Breast epithelium (tissue), 4 donors: Measurements from ENCODE around the gene DUSP22. TPM values are rescaled to one million over a fixed set of nuclear protein-coding genes. Genes with fewer than 3 reads are reported as not detected.

Experiments used
- DNase-seq, 2 donors: peaks; one replicate each; pipeline ENCODE4 v3.0.0-alpha.2; 2019; ENCODE audit warnings: low spot score in 2 of 2
- H3K27ac ChIP-seq, 2 donors: fragments of 200-600 bp; sonication (generic) in 1 of 2; one replicate each; pipeline ENCODE4 v1.5.1; 2016 to 2019; ENCODE audit warnings: mild to moderate bottlenecking in 1 of 2
- H3K27me3 ChIP-seq, 2 donors: fragments of 200-600 bp; sonication (generic) in 1 of 2; one replicate each; pipeline versions ENCODE4 v1.5.1 to v1.6.0; 2017 to 2019; ENCODE audit warnings: control low read depth in 1 of 2, mild to moderate bottlenecking in 1 of 2
- H3K36me3 ChIP-seq: fragments of 200-600 bp; one replicate; pipeline ENCODE4 v1.5.1; 2019
- H3K4me1 ChIP-seq, 2 donors: fragments of 200-600 bp; sonication (generic); one replicate each; pipeline ENCODE4 v1.5.1; 2016 to 2019; ENCODE audit warnings: control low read depth in 1 of 2
- H3K4me3 ChIP-seq, 3 donors: fragments of 200-600 bp; sonication (generic); 1 replicate in 2 of 3; 2 replicates in 1 of 3; pipeline ENCODE4 v1.5.1; 2016 to 2019; ENCODE audit warnings: mild to moderate bottlenecking in 3 of 3, moderate library complexity in 2 of 3
- H3K9me3 ChIP-seq, 2 donors: fragments of 200-600 bp; sonication (generic) in 1 of 2; one replicate each; pipeline ENCODE4 v1.5.1; 2016 to 2019; ENCODE audit warnings: control low read depth in 1 of 2
- POLR2A ChIP-seq: fragments of 450-650 bp; IDR thresholded peaks from one replicate; pipeline ENCODE4 v1.6.1; 2016; ENCODE audit warnings: antibody characterized with exemption, mild to moderate bottlenecking, moderate library complexity
- POLR2AphosphoS5 ChIP-seq, 3 donors: sonication (generic); formaldehyde crosslinking; IDR thresholded peaks; one replicate each; pipeline ENCODE4 v1.6.1; 2017; ENCODE audit warnings: antibody characterized with exemption in 3 of 3
- intact Hi-C: fragments of 100-400 bp; cut with DNase I; formaldehyde crosslinking; loops from one replicate; pipeline ENCODE4 v1.15.1; 2023; ENCODE audit warnings: low total_unique reads
- total RNA-seq, 3 donors: library from RNA; depleted of rRNA; stranded (reverse); fragments of >200 nt; gene quantifications; one replicate each; pipeline ENCODE4 v1.1.0, GENCODE V29; 2016
- TF ChIP-seq, protein P1 (sequence below), 3 donors: fragments of 450-650 bp; IDR thresholded peaks; one replicate each; pipeline ENCODE4 v1.5.1; 2016 to 2017; ENCODE audit warnings: antibody characterized with exemption in 3 of 3, mild to moderate bottlenecking in 3 of 3, moderate library complexity in 3 of 3

The DUSP22 gene
- total RNA-seq, 3 donors from 2014 or later = 55.6 to 81.9 (median 59.0) TPM

DNA sequence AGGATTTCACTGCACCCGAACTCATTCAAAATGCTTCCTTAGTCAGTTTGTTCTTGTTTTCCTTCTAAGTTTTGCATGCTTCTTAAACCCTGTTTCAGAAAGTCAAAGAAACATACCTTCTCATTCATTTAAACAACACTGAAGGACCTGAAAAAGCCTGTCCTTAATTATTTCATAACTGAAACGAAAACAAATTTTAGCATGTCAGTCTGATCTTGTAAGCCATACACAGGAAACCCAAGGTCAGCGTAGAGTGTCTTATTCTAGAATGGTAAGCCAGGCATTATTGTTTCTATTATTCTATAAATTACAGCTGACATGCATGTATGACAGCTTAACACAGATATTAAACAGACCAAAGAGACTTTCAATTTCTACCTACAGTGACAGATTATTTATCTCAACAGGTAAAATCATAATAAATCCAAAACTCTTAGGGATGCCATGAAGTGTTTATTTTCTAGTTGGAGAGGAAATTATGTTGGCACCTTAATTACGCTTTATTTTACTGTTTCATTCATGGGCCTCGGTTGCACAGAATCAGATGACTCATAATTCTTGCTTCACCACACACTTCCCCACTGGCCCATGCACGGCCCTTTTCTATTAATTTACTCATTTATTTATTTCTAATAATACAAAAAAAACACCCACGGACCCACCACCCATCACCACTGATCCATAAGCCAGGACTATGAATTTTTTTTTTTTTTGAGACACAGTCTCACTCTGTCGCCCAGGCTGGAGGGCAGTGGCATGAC, 39.3 kb upstream of the DUSP22 start:
- intact Hi-C loops = no loop called here

DNA sequence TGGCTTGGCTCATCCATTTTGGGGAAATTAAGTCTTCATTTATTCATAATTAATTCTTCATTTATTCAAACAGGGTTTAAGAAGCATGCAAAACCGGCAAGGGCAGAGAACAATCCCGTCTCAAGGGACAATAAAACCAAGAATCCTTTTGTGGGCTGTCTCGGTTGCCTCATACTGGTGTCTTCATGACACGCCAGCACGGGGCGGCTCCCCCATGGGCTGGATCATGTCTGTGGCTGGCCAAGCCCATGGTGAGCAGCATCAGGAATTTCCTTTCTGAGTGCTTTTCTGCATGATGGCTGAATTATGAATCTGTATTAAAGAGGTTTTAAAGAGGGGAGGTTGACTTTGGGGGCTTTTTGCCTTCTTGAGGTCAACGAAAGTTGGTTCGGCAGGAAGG, 38.3 kb upstream of the DUSP22 start:
- Histone ChIP-seq H3K27me3 (no peaks in the 10 kb centered on the region), H3K27ac (no peak overlapping the region), H3K4me1 (no peaks in the 10 kb centered on the region), H3K4me3 (no peak overlapping the region), H3K9me3 (no peaks in the 10 kb centered on the region), H3K36me3 (no peaks in the 10 kb centered on the region)
- DNase-seq = no peak
- intact Hi-C loops = no loop called here
- no peak for TF ChIP-seq POLR2A
- no peak for TF ChIP-seq POLR2AphosphoS5 (IDR thresholded peaks at IDR 0.05)
- TF ChIP-seq, protein P1, sequence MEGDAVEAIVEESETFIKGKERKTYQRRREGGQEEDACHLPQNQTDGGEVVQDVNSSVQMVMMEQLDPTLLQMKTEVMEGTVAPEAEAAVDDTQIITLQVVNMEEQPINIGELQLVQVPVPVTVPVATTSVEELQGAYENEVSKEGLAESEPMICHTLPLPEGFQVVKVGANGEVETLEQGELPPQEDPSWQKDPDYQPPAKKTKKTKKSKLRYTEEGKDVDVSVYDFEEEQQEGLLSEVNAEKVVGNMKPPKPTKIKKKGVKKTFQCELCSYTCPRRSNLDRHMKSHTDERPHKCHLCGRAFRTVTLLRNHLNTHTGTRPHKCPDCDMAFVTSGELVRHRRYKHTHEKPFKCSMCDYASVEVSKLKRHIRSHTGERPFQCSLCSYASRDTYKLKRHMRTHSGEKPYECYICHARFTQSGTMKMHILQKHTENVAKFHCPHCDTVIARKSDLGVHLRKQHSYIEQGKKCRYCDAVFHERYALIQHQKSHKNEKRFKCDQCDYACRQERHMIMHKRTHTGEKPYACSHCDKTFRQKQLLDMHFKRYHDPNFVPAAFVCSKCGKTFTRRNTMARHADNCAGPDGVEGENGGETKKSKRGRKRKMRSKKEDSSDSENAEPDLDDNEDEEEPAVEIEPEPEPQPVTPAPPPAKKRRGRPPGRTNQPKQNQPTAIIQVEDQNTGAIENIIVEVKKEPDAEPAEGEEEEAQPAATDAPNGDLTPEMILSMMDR (IDR thresholded peaks at IDR 0.05) = no peak

More for the DNA sequence above, 39.3 kb upstream of the DUSP22 start:
- Histone ChIP-seq H3K27ac (no peak overlapping the region), H3K9me3 (no peaks in the 10 kb centered on the region), H3K4me3 (no peak overlapping the region), H3K27me3 (no peaks in the 10 kb centered on the region), H3K36me3 (no peaks in the 10 kb centered on the region), H3K4me1 (no peaks in the 10 kb centered on the region)
- DNase-seq = no peak
- no peak for TF ChIP-seq POLR2AphosphoS5 (IDR thresholded peaks at IDR 0.05)
- TF ChIP-seq POLR2A = no peak
- TF ChIP-seq, protein P1 (IDR thresholded peaks at IDR 0.05) = no peak

DNA sequence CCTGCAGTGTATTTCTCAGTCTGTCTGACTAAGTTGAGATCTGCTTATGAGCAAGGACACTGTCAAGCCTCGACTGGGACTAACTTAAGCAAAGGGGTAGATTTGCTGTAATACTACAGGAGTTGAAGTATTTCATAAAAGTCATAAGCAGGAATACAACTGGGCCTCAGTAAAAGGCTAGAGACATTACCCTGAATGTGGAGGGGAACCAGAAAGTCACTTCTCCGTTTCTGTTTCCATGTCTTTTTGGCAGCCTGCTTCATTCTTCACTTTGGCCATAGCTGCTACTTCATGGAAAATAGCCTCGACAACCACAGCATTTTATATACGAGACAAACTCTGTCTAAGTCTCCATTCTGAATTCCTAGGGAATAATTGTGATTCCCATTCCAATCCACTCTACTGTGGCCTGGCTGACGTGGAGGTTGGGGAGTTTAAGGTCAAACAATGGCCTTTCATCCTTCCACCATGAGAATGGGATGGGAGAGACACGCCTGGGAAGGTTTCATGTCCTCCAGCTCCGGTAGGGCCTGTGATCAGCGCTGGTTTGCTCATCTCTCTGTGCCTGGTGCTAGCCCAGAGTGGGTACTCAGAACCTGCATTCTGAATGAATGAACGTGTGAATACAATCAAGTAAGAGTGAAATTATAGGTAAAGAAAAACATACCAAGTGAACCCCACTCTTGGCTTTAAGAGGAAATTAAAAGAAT, 37.1 kb upstream of the DUSP22 start:
- H3K9me3 ChIP-seq = no peaks in the 10 kb centered on the region
- no peak for DNase-seq
- H3K27me3 ChIP-seq = no peaks in the 10 kb centered on the region
- no peaks in the 10 kb centered on the region for H3K36me3 ChIP-seq
- H3K4me1 ChIP-seq = no peaks in the 10 kb centered on the region
- TF ChIP-seq POLR2A (no peak), POLR2AphosphoS5 (IDR thresholded peaks at IDR 0.05) (no peak)
- TF ChIP-seq, protein P1 (IDR thresholded peaks at IDR 0.05) = no peak
- H3K27ac ChIP-seq = no peak overlapping the region
- no peak overlapping the region for H3K4me3 ChIP-seq
- intact Hi-C loops = no loop called here

DNA sequence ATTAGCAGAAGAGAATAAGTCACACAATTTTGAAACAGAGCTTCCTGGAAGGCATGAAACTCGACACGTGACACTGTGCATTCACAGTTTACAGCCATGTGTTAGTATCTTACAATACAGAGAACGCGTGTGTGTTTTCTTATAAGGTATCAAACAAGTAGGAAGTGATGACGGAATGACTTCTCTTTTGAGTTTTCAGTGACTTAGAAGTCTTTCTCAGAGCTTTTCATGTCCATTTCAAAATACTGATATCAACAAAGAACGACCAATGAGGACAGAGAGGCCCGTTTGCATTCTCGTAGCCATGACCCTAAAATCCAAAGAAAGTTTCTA, 36.6 kb upstream of the DUSP22 start:
- TF ChIP-seq POLR2AphosphoS5 (IDR thresholded peaks at IDR 0.05) (no peak), POLR2A (no peak)
- TF ChIP-seq, protein P1 (IDR thresholded peaks at IDR 0.05) = no peak
- no peaks in the 10 kb centered on the region for H3K4me1 ChIP-seq
- H3K9me3 ChIP-seq = no peaks in the 10 kb centered on the region
- H3K27ac ChIP-seq = no peak overlapping the region
- intact Hi-C loops = loop anchor here (1.0 kb wide), 1 partner anchor 16 kb away; no protein-coding TSS in a partner anchor
- H3K4me3 ChIP-seq = no peak overlapping the region
- no peak for DNase-seq
- no peaks in the 10 kb centered on the region for H3K36me3 ChIP-seq
- H3K27me3 ChIP-seq = no peaks in the 10 kb centered on the region

DNA sequence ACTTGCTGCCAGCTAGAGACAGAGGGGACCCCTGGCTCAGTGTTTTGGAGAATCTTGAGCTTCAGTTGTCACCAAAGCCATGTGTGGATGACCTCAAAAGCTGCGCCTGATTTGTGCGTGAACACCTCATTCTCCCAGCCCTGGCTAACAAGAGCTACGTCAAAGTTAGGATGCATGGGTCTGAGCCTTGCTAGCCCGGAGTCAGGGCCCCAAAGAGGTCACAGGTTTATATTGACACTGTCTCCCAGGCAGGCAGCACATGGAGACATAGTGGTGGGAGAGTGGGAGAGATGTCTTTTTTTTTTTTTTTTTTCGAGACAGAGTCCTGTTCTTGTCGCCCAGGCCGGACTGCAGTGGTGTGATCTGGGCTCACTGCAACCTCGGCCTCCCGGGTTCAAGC, 36.1 kb upstream of the DUSP22 start:
- intact Hi-C loops = loop anchor here (1.0 kb wide), 1 partner anchor 17 kb away; no protein-coding TSS in a partner anchor
- no peaks in the 10 kb centered on the region for H3K4me1 ChIP-seq
- DNase-seq = no peak
- no peaks in the 10 kb centered on the region for H3K27me3 ChIP-seq
- H3K36me3 ChIP-seq = no peaks in the 10 kb centered on the region
- TF ChIP-seq, protein P1 (IDR thresholded peaks at IDR 0.05) = no peak
- no peak for TF ChIP-seq POLR2AphosphoS5 (IDR thresholded peaks at IDR 0.05)
- TF ChIP-seq POLR2A = no peak
- H3K27ac ChIP-seq = no peak overlapping the region
- H3K9me3 ChIP-seq = no peaks in the 10 kb centered on the region
- H3K4me3 ChIP-seq = no peak overlapping the region
